GM19324 (cell line): Measurements from ENCODE around the gene LPCAT4.
A peak's percentile ranks its signal among the peaks of the same experiment; 100 is the strongest.

ENCODE experiments used
- ATAC-seq: cut with Tn5 transposase; IDR thresholded peaks from one replicate; pipeline ENCODE4 v1.9.1; 2021; ENCODE audit warnings: mild to moderate bottlenecking, moderate library complexity; ENCODE audit not compliant: unreplicated experiment, low FRiP score

Gene LPCAT4

DNA sequence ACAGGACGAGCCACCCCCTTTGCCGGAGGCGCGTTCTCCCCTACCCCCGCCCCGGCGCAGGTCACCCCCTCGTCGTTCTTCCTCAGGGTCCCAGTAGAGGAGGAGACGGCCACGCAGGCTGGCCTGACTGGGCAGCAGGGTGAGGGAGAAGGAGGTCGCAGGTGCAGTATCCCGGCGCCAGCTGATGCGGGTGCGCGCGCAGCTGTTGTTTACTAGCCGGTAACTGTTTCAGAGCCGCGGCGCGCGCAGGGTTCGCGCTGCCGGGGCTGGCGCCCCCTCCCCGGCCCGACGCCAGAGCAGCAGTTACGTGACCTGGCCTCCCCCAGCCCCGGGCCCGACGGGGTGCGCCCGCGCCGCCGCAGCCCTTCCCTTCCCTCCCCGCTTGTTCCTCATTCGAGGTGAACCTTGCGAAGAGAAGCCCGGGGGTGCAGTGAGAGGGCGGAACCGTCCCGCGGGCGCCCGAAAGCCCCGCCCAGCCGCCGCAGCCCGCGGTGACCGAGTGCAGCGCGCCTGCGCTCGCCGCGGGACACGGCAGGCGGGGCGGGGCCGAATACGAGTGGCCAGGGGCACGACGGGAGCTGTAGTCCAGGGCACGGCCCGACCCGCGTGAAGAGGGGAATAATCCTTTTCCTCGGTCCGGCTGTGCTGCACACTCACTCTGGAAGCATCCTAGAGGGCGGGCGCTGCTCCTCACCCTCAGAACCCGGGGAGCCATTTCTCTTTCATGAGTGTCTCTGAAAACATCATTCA is 29.3 kb downstream of the LPCAT4 start, which contains the start of gene SLC12A6:
SLC12A6 (minus strand) TSS at position 225 of the 750 bp plus-strand sequence. CDS start 1,101 bp downstream, outside the sequence.
- peak; percentile 79 for ATAC-seq

GRCh38 chr15:34336991-34337556 is 29.9 kb downstream of the LPCAT4 start:
- ATAC-seq = peak; percentile 10

DNA sequence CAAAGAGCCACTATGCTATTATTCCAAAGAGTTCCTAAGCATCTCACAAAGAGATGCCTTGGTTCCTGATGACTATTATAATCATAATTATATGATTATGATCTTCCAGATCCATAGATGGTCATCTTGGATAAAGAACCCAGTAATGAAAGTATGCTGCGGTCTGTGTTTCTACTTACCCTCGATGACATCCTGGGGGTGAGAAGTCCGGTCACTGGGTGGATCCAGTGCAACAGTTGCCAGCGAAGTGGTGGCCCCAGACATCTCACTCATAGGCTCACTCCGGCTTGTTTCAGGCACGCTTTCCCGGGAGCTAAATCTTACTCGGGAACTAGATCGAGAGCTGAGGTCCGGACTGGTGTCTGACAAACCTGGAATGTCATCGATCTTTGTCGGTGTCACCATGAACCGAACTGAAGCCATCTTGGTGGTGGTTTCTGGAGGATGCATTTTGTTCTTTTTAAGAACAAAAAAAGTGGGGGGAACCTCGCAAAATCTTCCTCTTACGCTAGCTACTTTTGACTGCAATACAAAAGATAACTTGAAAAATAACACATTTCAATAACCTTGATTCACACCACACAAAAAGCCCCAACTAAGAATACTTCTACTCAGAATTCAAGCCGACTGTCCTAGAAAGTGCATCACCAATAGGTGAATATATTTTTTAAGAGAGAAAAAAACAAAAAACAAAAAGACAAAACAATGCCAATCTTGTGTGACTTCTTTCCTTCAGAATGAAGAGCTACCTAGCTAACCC is 30.6 kb downstream of the LPCAT4 start:
- ATAC-seq = no peak

DNA sequence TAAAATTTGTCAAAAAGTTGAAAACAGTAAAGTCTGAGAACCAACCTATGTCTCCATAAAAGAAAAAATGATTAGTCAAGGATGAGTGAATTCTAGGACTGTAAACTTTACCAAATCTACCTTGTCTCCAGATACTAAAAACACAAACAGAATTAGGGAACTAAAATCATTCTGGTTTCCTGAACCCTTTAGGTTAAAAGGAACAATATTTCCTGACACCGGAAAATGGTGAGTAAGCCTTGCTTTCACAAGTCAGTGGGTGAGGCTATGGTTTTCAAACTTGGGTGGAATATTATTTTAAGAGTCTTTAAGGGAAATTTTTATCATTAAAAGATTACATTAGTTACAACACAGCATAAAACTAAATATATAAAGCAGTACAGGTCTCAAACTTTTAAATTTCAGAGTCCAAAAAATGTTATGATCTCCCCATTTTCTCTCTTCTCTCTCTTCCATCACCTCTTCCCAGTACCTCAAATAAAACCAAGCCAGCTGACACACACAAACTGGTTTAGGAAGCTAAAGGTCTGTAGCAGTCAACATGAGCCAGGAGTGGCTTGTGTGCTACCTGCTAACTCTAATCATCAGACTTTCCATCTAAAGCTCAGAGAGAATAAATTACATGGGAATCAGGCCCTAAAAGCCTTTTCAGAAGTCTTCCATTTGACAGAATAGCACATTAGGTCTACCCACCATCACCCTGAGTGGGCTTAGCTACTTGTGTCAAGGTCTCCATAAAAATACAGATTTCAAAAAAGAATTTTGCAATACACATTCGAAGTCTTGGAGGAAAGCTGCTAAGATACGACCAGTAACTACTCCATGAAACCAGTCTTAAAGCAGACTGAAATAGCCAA is 31.6 kb downstream of the LPCAT4 start:
- ATAC-seq = no peak

DNA sequence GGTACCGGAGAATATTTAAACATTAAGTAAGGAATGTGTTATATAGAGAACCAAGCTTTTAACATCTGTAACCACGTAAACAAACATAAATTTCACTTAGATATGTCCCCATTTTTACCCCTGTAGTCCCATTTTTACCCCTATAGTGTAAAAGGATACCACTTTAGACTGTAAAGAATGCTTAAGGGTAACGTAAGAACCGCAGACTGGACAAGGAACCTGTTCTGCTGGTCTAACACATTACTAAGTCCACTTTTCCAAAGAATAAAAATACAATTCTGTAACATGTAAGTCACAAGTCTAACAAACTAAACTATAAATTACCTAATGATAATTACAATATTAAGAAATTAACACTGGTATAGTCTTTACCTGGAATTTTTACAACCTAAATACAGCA is 32.3 kb downstream of the LPCAT4 start:
- ATAC-seq = no peak

DNA sequence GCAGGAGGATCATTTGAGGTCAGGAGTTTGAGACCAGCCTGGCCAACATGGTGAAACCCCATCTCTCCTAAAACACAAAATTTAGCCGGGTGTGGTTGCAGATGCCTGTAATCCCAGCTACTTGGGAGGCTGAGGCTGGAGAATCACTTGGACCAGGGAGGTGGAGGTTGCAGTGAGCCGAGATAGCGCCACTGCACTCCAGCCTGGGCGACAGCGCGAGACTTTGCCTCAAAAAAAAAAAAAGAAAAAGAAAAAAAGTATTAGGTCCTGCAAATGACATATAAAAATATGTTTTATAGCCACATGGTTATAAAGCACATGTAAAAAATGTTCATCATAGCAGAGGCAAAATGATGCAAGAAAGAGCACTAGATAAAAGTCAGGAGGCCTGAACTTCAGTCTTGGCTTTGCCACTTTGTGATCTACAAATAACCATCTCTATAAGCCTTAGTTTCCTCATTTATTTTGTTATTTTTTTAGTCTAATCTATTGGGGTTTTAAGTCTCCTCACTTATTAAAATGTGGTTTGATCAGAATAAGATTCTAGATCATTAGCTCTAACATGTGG is 34.4 kb downstream of the LPCAT4 start:
- ATAC-seq = no peak

DNA sequence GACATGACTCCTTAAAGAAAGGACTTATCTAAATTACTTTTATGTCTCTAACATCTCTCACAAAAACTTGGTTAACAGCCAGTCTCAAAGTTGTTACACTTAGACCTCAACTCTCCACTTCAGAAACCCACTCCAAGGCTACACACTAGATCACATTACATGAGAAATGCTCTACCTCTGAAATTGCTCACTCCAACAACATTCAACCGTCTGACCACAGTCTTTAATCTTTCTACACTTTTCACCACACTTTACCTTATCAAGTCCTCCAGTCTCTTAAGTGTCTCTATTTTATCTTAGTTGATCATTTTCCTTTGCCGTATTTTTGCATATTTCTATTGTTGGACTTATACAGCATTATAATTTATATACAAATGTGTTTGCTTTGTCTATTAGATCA is 35.2 kb downstream of the LPCAT4 start:
- ATAC-seq = no peak

DNA sequence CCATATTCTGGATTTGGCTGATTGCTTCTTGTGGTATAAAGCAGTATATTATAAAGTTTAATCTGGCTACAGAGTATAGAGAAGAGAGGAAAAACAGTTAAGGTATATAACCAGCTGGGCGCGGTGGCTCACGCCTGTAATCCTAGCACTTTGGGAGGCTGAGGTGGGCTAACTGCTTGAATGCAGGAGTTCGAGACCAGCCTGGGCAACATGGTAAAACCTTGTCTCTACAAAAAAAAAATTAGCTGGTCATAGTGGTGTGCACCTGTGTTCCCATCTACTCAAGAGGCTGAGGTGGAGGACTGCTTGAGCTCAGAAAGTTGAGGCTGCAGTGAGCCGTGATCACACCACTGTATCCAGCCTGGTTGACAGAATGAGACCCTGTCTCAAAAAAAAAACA is 36.7 kb downstream of the LPCAT4 start:
- ATAC-seq = no peak

DNA sequence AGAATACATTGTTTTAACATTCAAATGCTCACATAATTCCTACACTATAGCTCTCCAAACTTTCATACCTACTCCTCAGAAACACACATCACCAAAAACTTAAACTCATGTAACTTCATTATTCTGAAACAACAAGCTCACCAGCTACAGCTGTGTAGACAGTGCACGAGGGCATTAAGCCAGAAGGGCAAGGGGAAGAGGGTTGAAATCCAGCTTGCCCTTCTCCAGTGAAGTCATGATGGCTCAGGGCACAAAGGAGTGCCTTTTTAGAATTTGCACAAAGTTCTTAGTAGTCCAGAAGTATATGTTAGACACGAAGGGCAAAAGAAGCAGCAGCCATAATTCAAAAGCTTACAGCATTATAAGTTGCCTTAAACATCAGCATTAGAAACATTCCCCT is 38.0 kb downstream of the LPCAT4 start:
- no peak for ATAC-seq

DNA sequence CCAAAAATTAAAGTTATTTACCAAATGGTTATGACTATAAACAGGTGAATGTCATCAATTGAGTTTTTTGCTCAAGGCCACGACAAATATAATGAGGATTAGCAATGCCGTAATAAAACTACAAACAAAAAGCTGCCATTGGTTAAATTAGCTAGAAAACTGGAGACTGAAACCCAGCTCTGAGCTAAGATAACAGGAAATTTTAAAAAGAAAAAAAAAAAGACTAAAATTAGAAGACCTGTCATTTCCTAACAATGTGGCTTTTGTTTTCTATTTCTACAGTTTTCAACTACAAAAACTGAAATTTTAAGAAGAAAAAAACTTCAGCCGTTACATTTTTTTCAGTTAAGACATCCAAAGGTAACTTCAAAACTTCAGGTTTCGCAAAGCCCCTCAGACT is 39.1 kb downstream of the LPCAT4 start:
- no peak for ATAC-seq

- ATAC-seq = no peak
Measured at GRCh38 chr15:34325368-34325767, 41.6 kb downstream of the LPCAT4 start.

DNA sequence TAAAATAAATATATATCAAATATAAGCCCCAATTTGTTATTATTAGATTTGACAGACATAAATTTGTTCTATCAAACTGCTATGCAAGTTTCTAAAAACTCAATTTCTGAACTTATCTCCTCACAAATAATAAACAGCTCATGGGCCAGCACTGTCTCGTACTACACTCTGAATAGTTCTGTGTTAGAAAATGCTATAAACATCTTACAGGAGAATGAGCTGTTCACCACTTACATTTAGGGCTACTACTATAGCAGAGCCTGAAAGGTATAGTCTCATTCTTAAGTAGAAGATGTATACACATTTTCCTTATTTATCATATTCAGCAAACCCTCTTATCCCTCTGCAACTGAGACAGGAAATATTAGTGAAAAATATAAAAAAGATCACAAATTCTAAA is 42.1 kb downstream of the LPCAT4 start:
- ATAC-seq = no peak

DNA sequence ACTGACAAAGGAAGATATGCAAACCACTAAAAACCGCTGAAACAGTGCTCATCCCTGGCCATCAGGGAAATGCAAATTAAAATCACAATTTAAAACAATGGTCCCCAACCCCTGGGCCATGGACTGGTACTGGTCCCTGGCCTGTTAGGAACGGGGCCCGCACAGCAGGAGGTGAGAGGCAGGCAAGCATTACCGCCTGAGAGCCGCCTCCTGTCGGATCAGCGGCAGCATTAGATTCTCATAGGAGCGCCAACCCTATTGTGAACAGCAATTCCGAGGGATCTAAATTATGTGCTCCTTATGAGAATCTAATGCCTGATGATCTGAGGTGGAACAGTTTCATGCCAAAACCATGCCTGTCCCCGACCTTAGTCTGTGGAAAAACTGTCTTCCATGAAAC is 43.8 kb downstream of the LPCAT4 start:
- ATAC-seq = no peak

GRCh38 chr15:34318277-34319079 is 48.5 kb downstream of the LPCAT4 start:
- peak; percentile 67 for ATAC-seq

GRCh38 chr15:34314491-34315490 is 52.2 kb downstream of the LPCAT4 start:
- no peak for ATAC-seq

GRCh38 chr15:34311563-34311962 is 55.4 kb downstream of the LPCAT4 start:
- ATAC-seq = no peak
